Measurements from ENCODE around the gene NEK7.

Gene NEK7

GRCh38 chr1:198258491-198258890, 101.7 kb downstream of the NEK7 start:
- peak; percentile 70 for DNase-seq (ENCODE audit: low spot score)

GRCh38 chr1:198259333-198260074, 102.7 kb downstream of the NEK7 start:
- ChIA-PET CTCF (interaction anchor here (0.5 to 0.6 kb wide), 3 partner anchors 131 to 1046 kb away, joined by 3 read pairs; no protein-coding TSS in a partner anchor), POLR2A (ENCODE audit: low non-redundant PET) (no interaction called here)
- TF ChIP-seq CTCF (conservative IDR thresholded peaks at IDR 0.05; ENCODE audit: low read depth), result no peak
- no peak overlapping the region for H3K27ac ChIP-seq
- no peak for DNase-seq (ENCODE audit: low spot score)

More at GRCh38 chr1:198258491-198258890, 101.7 kb downstream of the NEK7 start:
- H3K27ac ChIP-seq, result peak overlapping the region; percentile 81
- POLR2A ChIA-PET (ENCODE audit: low non-redundant PET), result interaction anchor here (0.5 kb wide), 1 partner anchor 859 kb away, joined by 3 read pairs; no protein-coding TSS in a partner anchor
- CTCF ChIA-PET, result interaction anchor here (0.5 kb wide), 1 partner anchor 49 kb away, joined by 3 read pairs; no protein-coding TSS in a partner anchor
- TF ChIP-seq CTCF (conservative IDR thresholded peaks at IDR 0.05; ENCODE audit: low read depth), result no peak

GRCh38 chr1:198261886-198262285, 105.1 kb downstream of the NEK7 start:
- no peak overlapping the region for H3K27ac ChIP-seq
- ChIA-PET CTCF (interaction anchor here (0.6 to 0.8 kb wide), 2 partner anchors 24 to 506 kb away, joined by 3 to 4 read pairs; no protein-coding TSS in a partner anchor), POLR2A (ENCODE audit: low non-redundant PET) (no interaction called here)

GRCh38 chr1:198263186-198263585, 106.4 kb downstream of the NEK7 start:
- H3K27ac ChIP-seq, result no peak overlapping the region
- TF ChIP-seq CTCF (conservative IDR thresholded peaks at IDR 0.05; ENCODE audit: low read depth), result no peak
- ChIA-PET CTCF (no interaction called here), POLR2A (ENCODE audit: low non-redundant PET) (no interaction called here)
- no peak for DNase-seq (ENCODE audit: low spot score)

More at GRCh38 chr1:198261886-198262285, 105.1 kb downstream of the NEK7 start:
- DNase-seq (ENCODE audit: low spot score), result no peak
- TF ChIP-seq CTCF (conservative IDR thresholded peaks at IDR 0.05; ENCODE audit: low read depth), result no peak

- TF ChIP-seq CTCF (conservative IDR thresholded peaks at IDR 0.05; ENCODE audit: low read depth), result no peak
- ChIA-PET CTCF (interaction anchor here (0.6 to 2.2 kb wide), 4 partner anchors 11 to 232 kb away, joined by 3 to 6 read pairs (median 4); no protein-coding TSS in a partner anchor), POLR2A (ENCODE audit: low non-redundant PET) (no interaction called here)
These were observed 107.5 kb downstream of the NEK7 start for GRCh38 chr1:198264282-198264681.

GRCh38 chr1:198265073-198265661, 108.4 kb downstream of the NEK7 start:
- ChIA-PET POLR2A (ENCODE audit: low non-redundant PET) (no interaction called here), CTCF (interaction anchor here (0.5 to 2.2 kb wide), 5 partner anchors 9 to 904 kb away, joined by 3 to 6 read pairs (median 3); no protein-coding TSS in a partner anchor)

More at GRCh38 chr1:198264282-198264681, 107.5 kb downstream of the NEK7 start:
- no peak overlapping the region for H3K27ac ChIP-seq
- DNase-seq (ENCODE audit: low spot score), result no peak

More at GRCh38 chr1:198265073-198265661, 108.4 kb downstream of the NEK7 start:
- H3K27ac ChIP-seq, result no peak overlapping the region
- no peak for DNase-seq (ENCODE audit: low spot score)
- no peak for TF ChIP-seq CTCF (conservative IDR thresholded peaks at IDR 0.05; ENCODE audit: low read depth)

Measured in RWPE1 (cell line).